CD4-positive, alpha-beta T cell treated with Interleukin-17A for 4 hours (primary cell): ENCODE results near the gene RPL22.

Source experiments
- DNase-seq: peaks from one replicate; pipeline ENCODE4 v3.0.0-alpha.2; 2020; ENCODE audit warnings: mixed read lengths

Gene RPL22

DNA sequence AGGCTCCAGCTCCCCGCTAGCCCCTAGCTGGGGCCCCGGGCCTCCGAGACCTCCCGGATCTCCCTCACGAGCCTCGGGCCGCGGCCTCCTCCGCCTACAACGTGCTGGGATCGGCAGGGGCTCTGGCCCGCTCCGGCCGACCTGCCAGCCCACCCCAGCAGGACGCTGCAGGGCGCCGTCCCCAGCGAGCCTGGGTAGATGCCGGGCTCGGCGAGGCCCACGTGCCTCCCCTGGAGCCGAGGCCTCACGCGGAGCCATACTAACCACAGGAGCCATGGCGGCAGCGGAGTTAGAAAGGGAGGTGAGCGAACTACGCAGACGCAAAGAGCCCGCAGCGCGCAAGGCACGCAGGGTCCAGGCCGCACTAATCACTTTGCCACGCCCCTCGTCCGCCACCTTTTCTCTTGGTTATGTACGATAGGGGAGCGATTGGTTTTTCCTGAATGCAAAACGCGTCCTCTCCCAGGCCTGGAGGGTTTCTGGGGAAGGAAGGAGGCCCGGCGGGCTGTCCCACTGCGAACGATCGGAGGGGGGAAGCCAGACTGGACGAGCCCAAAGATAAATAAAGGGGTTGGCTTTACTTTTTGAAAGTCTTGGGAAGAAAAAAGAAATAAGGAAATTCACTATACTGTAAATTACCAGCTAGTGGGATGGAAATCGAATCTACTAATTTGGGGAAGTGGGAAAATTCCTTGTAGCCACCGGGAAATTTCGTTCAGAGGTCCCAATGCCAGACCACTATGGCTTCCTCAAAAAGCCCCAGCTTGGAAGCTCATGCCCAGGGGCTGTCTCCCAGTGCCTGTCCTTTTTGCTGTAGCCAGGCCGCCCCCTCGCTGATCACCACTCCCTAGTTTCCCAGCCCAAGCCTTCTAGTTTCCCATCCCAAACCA, at the start of gene RPL22:
Gene RPL22, minus strand, starts transcription at position 298 of the 890 bp plus-strand sequence. Its CDS starts 22 bp downstream, at position 276.
- peak; percentile 98 for DNase-seq

- no peak for DNase-seq
Measured at GRCh38 chr1:6248161-6248776, 48.9 kb upstream of the RPL22 start.

DNA sequence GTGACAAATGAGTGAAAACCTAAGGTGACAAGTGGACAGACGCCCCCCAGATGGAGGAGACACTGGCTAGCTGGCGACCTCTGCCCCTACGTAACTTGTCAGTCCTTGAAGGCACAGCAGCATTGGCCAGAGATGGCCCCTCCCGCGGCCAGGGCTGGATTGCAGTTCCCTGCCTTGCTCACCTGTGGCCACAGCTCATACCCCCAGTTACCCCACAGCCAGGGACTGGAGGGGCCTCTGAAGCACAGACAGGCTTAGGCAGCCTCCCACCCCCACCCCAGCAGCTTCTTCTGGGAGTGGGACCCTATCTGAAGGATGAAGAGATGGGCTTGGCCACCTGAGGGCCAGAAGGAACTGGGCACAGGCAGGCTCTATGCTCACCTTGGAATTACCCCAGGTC, 48.3 kb upstream of the RPL22 start:
- no peak for DNase-seq

DNA sequence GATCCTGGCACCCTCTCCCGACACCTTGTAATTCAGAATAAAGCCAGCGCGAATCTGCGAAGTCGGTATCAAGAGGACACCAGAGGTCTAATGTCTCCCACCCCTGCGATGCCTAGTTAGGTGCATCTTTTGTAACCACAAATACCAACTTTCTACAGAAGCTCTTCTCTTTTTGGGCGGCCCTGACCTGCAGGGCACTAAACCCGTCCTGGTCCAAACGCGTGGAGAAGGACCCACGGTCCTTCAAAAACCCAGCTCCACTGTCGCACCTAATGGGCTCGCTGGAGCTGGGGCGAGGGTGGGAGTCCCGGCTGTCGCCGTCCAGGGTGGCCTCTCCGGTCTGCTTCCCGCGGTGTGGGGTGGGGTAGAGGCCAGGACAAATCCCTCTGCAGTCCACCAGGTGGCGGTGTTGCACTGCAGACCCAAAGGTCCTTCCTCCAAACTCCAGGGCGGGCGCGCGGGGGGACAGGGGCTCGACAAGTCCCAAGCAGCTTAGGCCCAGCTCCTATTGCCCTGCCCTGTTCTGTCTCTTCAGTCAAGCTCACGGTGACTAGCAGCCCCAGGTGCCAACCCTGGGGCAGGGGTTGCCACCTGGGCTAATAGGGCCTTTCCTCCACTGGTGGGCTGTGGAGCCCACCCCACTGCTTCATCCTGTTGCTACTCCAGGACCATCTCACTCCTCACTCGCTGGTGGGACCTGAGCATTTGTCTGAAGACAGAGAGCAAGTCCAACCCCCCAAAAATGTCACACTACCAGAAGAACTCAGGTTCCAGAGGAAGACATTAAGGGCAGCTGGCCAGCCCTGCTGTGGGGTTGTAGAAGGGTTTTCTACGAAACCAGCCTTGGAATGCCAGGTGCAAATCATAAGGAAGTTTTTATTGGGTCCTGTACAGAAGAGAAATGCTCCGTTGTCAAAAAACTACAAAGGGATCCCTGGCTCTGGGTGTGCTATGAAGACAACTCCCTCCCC, 47.4 kb upstream of the RPL22 start:
- peak; percentile 87 for DNase-seq

DNA sequence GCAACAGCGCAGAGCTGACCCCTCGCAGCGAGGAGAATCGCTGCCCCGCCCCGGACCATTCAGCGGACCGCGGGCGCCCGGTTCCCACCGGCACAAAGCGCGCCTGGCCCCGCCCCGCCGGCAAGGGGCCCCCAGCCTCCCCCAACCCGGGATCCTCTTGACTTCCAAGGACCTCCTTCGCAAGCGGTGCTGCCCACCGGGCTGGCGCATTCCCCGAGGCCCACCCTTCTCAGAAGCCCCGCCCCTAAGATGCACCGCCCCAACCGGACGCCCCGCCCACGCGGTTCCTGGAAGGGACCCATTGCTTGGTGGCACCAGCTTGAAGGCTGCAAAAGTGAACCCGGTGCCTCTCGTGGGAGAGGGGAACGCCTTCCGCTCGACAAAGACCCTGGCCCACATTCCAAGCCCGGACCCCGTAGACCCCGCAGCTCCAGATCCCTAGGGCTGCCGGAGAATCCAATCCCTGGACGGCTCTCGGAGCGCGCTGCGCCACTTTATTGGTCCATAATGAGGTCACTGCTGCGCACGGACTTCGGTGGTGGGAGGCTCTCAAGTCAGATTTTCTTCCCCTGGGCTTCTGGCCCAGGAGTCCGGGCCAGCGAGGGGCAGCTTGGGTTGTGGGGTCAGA, 46.6 kb upstream of the RPL22 start:
- peak; percentile 41 for DNase-seq

- peak; percentile 86 for DNase-seq
Measured at GRCh38 chr1:6245086-6245868, 45.9 kb upstream of the RPL22 start.

DNA sequence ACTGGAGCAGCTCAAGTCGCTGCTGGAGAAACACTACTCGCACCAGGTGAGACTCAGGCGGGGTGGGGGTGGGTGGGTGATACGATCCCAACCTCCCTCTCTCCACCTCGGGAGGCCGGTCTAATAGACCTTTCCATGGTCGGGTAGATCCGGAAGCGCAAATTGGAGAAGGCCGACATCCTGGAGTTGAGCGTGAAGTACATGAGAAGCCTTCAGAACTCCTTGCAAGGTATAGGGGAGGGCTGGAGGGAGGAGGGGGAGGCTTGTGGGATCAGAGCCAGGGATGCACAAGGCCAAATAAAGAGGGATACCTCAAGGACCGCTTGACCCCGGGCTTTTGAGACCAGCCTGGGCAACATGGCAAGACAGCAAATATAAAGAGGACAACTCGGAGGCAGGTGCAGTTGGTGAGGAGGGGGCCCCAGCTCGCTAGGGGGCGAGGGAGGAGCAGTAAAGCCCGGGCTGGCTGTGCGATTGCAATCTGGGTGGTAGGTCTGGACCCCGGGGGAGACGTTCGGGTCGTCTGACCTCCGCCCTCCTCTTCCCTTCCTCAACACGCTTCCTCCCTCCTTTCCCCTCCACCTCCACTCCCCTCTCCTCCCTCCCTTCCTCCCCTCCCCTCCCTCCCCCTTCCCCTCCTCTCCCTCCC, 45.1 kb upstream of the RPL22 start:
- no peak for DNase-seq

DNA sequence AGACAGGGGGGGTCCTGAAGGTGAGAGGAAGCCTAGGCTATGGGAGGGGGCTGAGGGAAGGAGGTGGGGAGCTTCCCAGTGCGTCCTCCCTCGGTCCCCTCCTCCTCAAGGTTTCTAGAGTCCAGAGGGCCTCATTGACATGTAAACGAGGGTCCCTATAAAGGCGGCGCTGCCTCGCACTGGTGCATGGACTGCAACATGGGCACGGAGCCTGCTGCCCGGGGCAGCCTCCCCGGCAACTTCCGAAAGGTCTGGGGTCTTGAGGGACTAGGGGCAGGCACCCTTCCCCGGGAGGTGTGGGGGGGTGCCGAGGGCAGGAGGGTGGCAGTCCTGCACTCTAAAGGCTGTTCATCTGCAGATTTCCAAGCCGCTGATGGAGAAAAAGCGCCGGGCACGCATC, 44.6 kb upstream of the RPL22 start, which contains the start of gene HES3:
Gene HES3, plus strand, starts transcription at position 187 of the 400 bp plus-strand sequence. Its CDS starts 187 bp downstream, at position 374.
- no peak for DNase-seq

DNA sequence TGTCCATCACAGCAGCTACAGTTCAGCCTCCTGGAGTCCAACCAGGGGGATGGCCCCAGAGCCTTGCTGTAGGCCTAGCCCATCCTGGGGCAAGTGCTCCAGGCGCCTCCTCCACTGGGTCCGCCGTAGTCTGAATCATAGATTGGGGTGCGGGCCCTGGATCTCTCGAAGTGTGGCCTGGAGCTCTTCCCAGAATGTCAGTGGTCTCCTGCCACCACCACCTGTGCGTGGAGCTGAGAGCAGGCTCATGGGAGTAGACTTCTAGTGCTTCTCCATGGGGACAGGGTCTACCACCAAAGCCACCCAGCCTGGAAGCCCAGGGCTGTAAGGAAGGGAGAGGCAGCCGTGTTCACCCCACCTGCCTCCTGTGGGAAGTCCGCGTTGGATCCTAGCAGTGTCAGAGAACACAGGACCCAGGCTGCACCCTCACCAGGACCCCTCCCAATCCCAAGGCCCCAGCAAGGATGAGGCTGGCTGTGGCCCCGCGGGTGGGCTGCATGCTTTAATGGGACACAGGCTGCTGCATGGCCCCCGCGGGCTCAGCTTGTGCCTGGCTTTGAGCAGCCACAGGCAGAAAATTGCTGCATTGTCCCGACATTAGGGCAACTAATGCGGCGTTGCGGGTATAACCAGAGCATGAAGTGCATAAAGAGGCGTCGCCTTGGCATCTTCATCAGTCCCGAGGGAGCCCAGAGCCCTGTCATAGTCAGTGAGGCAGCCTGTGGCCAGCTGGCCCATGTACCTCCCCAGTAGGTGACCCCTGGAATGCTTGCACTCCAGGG, 43.8 kb upstream of the RPL22 start:
- no peak for DNase-seq

DNA sequence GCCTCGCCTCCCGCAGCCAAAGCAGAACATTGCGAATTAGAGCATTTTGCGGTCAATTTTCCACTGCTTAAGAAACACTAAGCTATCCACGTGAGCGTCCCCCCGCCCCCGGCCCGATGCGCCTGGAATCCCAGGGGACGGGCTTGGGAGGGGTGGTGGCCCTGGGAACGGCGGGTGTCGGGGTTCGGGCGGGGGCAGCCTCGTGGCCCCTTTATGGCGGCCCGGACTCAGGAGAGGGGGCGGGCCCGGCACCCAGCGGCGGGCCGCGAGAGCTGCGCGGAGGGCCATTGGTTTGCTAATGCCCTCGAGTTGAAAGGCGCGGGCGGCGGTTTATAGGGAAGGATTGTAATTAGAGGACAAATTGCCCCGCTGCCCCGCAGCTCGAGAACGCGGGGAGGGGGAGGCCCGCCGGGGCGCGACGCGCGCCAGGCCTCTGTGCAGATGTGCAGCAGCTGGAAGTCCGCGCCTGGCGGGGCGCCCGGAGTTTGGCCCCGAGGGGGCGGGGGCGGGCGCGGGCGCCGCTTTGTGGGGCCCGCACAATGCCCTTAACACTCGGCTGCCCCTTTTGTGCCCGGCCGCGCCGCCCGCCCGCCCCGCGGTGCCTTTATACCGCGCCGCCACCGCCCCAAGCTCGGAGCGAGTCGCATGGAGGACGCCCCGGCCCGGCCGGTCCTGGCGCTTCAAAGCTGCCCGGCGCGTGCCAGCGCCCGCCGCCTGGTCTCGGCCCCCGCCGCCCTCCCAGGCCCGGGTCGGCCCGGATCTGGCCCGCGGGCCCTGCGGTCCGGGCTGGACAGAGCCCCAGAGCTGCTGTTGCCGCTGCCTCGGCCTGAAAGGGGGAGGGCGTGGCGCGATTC, 42.7 kb upstream of the RPL22 start:
- no peak for DNase-seq

DNA sequence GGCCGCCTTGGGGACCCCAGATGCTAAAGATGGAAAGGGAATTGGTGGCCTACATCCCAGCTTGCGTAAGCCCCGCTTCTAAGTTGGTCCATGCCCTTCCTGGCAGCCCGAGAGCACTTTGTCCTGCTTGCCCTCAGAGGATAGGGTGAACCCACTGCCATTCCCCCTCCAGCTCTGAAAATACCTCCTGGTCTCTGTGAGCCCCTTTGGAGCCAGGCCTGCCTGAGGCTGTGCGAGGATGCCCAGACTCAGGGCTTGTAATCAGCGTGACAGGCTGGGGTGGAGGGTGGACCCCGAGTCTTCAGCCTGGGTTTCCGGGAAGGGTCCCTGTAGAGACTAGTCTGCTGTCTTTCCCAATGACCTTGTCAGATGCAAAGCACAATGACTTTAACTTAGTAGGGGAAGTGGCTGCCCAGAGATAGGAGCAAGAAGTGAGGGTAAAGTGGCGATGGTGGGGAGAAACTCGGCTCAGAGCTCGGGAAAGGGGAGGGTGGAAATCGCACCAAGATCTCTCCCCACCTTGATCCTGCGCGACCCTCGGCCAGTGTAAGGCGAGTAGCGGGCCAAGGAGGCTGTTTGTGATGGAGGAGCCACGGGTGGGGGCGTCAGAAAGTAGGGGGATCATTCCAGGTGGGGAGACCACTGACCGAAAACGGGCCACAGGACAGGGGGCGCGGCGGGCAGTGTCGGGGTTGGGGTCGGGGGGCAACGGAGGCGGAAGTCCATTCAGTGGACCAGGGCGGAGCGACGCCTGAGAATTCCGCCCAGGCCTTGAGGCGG, 41.9 kb upstream of the RPL22 start:
- DNase-seq, result no peak

GRCh38 chr1:6239950-6240768, 40.8 kb upstream of the RPL22 start:
- DNase-seq, result no peak

DNA sequence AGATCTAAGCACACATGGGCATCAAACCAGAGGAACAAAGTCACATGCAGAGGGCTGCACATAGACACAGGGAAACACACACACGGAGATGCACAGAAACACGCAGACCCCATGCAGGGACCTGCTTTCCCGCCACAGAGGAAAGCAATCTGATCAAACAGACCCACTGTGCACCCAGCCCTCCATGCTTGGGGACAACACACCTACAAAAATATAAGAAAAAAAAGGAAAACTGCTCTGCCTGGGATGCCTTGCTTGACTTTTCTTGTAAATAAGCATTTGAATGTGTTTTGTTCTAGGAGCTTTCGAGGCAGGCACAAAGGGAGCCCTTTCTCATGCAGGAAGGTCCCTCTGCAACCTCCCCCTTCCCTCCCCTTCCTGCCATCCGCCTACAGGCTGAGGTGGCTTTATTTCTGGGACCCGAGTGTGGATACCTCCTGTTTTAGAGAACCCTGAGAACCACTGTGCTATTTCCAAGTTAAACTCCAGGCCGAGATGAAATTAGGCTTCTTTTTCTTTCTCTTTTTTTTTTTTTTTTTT, 39.9 kb upstream of the RPL22 start:
- no peak for DNase-seq

DNA sequence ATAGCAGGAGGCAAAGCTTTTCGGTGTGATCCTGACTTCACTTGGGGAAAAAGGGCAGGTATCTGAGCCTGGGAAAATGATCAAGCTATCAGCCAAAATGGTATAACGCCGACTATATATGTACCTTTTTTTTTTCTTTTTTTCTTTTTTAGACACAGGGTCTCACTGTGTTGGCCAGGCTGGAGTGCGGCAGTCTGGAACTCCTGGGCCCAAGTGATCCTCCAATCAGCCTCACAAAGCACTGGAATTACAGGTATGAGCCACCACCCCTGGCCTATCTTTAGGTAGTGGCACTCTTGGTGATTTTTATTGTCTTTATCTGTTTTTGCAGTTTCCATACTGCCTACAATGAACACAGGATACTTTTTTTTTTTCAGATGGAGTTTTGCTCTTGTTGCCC, 37.7 kb upstream of the RPL22 start:
- no peak for DNase-seq

DNA sequence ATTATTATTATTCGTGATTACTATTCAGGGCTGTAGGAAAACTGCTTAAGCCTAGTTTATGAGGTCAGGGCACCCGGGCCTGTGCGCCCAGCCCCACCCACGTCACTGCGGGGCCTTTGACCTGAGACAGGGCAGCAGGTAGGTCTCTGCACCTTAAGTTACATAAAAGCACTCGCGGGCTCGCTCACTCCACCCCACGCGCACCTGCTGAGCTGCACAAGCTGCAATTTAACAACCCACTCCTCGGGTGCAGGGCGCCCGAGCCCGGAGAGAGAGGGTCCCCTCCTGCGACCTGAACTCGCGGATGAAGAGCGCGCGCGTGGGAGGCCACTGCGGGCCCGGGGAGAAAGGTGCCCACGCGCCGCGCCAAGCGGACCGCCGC, 35.9 kb upstream of the RPL22 start:
- DNase-seq, result peak; percentile 36

- DNase-seq, result no peak
Measured at GRCh38 chr1:6234502-6235295, 35.3 kb upstream of the RPL22 start.
